Measurements from ENCODE around the gene RP9.
"Not testable (repeated sequence)": the region's sequence is repeated elsewhere in the genome, so short reads cannot be mapped to it uniquely, and the experiment has no call there.

RP9 gene

GRCh38 chr7:33100770-33101169, 8.4 kb downstream of the RP9 start:
- DNase-seq = no peak

DNA sequence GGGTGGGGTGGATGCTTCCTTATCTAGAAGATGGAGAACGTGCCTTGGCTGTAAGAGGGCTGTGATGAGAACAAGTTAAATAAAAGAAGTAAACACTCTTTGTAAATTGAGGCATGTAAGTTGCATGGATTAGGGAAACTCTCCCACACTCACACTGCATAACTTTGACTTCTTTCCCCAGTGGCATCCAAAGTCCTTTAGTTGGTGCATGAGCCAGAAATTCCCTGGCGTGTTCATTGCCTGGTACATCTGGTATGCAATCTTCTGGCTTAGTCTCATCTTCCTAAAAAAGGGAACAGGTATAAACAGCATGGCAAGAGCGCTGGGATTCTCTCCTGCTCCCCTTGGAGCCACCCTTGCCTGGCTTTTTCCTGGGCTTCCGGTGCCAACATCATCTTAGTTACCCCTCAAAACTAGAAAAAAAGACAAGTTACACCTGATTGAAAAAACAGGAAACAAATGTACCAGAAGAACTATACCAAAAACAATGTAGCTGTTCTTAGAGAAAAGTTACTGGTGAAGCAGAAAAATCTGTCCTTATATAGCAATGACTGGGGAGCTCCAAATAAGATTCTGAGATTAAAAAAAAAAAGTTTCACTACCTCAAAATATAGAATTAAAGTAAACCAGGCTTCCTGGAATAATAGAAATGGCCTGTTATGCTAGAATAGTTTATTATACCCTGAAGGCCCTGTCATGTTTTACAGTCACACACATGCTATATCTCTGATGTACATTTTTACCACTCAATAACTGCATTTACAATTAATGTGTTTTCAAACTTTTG, 9.9 kb downstream of the RP9 start:
- DNase-seq = no peak

DNA sequence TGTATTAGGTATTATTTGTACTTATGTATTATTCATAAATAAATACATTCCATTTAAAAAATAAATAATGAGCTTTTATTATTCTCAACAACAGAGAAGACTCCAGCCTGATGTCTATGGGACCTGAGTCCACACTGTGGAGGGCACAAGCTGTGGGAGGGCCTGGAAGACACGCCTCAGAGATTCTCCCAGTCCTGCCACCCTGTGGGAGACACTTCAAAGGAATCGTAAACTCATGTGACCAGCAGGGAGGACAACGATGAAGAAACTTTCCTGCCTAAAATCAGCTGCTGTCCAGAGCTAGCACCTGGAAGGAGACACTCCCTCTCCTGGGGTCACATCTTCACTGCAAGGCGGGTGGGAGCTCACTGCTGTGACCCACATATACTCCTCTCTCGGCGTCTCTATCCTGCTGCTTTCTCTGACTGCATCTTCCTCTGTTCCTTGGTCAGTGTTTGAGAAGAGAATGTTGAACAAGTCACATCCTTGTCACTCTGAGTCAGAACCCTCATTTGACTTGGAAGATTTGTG, 14.4 kb downstream of the RP9 start:
- DNase-seq = not testable (repeated sequence)

GRCh38 chr7:33093266-33093665, 15.9 kb downstream of the RP9 start:
- DNase-seq = no peak

DNA sequence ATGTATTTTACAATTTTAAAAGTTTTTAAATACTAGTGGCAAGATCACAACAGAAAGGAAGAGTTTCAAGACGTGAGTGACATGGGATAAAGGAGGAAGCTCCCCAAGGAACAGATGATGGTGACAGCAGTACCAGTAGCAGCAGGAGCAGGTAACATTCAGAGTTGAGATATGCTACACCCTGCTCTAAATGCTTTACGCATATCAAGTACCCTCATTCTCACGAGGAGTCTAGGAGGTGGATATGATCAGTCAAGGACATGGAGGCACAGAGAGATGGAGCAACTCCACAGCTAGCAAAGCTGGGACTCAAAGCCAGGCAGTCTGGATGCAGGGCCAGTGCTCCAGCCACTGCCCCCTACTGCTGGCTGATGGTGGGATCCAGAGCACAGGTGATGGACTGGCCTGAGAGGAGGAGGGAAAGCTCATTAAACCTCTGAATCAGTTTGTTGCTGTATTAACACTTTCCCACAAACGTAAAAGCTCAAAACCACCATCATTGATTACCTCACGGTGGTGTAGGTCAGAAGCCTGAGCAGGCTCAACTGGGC, 17.5 kb downstream of the RP9 start:
- no peak for DNase-seq

- no peak for DNase-seq
Measured at GRCh38 chr7:33091111-33091531, 18.1 kb downstream of the RP9 start.

- DNase-seq = no peak
Measured at GRCh38 chr7:33089142-33089541, 20.1 kb downstream of the RP9 start.

GRCh38 chr7:33087858-33088257, 21.3 kb downstream of the RP9 start:
- no peak for DNase-seq

GRCh38 chr7:33087356-33087755, 21.8 kb downstream of the RP9 start:
- no peak for DNase-seq

DNA sequence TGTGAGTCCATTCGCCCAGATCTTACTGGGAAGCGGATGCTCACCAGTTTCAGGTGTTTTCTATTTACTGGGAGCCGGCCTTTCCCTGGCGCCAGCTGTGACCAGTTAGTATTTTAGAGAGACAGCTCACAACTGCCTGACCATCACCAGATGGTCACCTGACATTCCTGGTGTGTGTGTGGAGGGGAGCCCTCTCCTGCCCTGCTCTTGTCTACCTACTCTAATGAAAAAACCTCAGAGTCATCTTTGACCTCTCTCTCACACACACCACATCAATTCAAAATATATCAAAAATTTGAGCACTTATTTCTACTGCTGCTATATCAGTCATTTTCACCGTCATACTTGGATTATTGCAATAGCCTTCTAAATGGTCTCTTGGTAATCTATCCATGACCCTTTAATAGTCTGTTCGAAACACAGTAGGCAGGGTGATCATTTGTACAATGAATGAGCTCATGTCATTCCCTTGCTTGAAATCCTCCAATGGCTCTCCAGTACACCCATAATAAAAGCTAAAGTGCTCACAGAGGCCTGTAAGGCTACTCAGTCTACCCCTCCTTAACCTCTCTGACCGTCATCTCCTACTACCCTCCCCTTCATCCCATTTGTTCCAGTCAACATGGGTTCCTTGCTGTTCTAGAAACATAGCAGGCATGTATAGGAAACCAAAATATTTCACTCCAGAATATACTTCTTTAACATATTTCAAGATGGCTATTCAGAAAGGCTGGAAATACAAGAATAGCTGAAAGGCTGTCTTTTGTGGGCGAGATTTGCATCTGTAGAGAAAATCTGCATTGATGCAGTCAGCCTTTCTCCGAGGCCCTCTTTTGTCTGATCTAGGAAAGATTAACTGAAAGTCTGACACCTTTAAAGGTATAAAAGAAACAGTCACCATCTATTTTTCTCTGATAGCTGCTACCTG, 29.2 kb downstream of the RP9 start:
- DNase-seq = no peak

DNA sequence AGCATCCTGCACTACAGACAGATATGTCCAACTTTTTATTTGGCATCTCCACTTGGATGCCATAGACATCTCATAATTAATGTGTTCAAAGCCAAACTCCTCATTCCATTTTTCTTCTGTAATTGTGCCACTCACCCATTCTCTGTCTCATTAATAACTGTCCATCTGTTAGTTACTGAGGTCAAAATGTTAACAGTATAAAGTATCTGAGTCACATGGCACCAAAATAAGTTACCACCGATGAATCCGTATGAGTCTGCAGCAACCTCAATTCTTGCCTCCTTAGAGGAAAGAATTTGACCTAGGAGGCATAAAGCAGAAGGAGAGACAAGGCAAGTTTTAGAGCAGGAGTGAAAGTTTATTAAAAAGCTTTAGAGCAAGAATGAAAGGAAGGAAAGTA, 30.1 kb downstream of the RP9 start:
- DNase-seq = no peak

DNA sequence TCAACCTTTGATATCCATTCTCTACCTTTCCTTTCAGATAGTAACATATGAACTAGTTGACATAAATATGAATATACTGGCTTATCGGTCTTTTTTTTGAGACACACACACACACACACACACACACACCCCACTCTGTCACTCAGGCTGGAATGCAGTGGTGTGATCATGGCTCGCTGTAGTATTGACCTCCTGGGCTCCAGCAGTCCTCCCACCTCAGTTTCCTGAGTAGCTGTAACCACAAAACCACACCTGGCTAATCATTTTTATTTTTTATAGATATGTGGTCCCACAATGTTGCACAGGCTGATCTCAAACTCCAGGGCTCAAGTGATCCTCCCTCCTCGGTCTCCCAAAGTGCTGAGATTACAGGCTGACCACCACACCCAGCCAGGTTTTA, 32.5 kb downstream of the RP9 start:
- no peak for DNase-seq

DNA sequence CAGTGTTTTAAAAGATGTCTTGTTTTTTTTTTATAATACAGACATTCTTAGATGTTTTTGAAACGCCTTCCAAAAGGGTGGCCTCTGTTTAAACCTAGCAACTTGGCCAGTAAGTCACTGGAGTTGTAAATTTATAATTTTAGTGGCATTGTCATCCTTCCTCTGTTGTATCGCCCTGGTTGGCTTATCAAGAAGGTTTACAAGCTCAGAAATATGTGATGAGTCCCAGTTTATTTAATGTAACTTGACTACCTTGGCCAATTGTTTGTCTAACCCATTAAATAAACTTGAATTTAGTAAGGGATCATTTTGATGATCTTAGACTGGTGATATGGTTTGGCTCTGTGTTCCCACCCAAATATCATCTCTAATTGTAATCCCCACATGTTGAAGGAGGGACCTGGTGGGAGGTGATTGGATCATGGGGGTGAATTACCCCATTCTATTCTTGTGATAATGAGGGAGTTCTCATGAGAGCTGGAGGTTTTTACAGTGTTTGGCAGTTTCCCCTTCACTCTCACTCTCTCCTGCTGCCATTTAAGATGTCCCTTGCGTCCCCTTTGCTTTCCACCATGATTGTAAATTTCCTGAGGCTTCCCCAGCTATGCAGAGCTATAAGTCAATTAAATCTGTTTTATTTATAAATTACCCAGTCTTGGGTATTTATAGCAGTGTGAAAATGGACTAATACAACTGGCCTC, 33.2 kb downstream of the RP9 start:
- no peak for DNase-seq

- DNase-seq = no peak
Measured at GRCh38 chr7:33073243-33073642, 36.0 kb downstream of the RP9 start.

DNA sequence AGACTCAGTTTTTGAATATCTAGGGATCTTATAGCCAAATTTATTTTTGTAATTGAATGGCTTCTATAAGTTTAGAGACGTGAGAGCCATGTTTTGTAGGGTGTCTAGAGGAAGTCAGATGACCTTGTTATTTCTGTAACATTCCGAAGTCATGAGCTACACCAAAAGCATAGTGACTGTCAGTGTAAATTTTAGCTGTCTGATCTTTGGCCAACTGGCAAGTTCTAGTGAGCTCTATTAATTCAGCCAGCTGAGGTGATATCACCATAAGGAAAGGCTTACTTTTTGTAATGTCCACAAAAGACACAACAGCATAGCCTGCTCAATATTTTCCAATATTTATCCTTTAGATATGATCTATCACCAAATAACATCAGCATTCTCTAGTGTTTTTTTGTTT, 36.7 kb downstream of the RP9 start:
- no peak for DNase-seq

DNA sequence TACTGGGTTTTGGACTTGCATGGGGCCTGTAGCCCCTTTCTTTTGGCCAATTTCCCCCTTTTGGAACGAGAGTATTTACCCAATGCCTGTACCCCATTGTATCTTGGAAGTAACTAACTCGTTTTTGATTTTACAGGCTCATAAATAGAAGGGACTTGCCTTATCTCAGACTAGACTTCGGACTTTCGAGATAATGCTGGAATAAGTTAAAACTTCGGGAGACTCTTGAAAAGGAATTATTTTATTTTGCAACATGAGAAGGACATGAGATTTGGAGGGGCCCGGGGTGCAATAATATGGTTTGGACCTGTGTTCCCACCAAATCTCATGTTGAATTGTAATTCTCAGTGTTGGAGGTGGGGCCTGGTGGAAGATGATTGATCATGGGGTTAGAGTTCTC, 38.4 kb downstream of the RP9 start:
- no peak for DNase-seq

GRCh38 chr7:33070277-33070676, 38.9 kb downstream of the RP9 start:
- DNase-seq = no peak

- DNase-seq = no peak
Measured at GRCh38 chr7:33067921-33068320, 41.3 kb downstream of the RP9 start.

DNA sequence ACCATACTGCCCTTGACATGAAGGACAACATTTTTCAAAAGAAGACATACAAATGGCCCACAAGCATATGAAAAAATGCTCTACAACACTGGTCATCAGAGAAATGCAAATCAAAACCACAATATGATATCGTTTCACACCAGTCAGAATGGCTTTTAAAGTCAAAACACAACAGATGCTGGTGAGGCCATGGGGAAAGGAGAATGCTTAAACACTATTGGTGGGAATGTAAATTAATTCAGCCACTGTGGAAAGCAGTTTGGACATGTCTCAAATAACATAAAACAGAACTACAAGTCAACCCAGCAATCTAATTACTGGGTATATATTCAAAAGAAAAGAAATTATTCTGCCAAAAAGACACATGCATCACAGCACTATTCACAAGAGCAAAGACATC, 42.4 kb downstream of the RP9 start:
- no peak for DNase-seq

GRCh38 chr7:33065981-33066380, 43.2 kb downstream of the RP9 start:
- DNase-seq = no peak

GRCh38 chr7:33062782-33063443, 46.3 kb downstream of the RP9 start:
- peak; percentile 86 for DNase-seq

Data from effector CD8-positive, alpha-beta T cell (primary cell).